ACHN (cell line): ENCODE data around the gene C1orf210.

Experiments used
- DNase-seq: peaks from one replicate; pipeline ENCODE4 v3.0.0-alpha.2; 2015
- in situ Hi-C: cut with HindIII; loops from 2 replicates; pipeline ENCODE4 v1.10.0; 2017; ENCODE audit warnings: low sequenced_read_pairs, low pct_ligation_motif_present, low pct_unique_long_range_greater_than_20kb

C1orf210 gene

DNA sequence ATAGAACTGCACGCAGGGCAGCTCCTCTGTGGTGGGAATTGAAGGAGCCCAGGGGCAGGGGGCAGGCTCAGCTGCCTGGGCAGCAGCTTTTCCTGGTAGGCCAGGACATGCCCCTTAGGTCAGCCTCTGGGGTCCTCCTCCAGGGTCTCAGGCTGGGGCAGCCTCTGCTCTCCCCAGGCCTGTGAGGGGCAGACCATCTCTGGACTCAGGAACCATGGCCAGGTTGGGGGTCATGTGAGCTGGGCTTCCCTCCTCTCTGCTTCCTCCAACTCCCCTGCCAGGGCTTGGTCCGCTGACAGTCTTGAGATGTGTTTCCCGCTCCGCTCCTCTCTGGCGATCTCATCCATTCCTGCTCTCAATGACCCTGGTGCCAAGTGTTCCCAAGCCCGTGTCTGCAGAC is 5.7 kb downstream of the C1orf210 start:
- no peak for DNase-seq
- in situ Hi-C loops = no loop called here

GRCh38 chr1:43279161-43279560 is 6.2 kb downstream of the C1orf210 start:
- in situ Hi-C loops = no loop called here
- DNase-seq = no peak

DNA sequence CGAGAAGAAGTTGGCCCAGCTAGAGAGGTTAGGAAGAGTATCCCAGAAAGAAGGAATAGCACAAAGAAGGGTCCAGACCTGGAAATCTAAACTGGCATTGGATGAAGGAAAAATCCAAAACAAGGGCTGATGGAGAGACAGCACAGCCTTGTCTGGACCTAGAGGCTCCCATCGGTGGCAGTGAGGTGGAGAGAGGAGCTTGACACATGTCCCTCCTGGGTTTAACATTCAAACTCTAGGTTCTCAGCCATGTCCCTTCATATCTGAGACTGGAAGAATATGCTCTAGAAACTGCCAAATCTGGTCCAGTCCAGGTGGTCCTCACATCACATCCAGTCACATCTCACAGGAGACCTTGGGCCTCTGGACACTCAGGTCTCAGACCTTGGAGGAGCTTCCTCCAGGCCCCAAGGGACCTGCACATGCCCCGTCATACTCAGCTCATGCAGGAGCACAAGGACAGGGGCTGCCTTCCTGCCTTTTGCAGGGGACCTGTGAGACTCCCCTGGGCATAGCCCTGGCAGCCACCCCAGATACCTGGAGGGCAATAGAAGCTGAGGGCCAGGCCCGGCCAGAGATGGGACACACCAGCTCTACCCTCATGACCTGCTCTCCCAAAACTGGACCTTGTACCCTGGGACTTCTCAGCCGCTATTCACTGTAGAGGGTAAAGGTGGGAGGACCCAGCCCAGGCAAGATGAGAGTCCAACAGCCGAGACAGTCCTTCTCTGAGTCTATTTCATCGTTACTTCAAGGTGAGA is 8.1 kb downstream of the C1orf210 start:
- in situ Hi-C loops = no loop called here
- no peak for DNase-seq

DNA sequence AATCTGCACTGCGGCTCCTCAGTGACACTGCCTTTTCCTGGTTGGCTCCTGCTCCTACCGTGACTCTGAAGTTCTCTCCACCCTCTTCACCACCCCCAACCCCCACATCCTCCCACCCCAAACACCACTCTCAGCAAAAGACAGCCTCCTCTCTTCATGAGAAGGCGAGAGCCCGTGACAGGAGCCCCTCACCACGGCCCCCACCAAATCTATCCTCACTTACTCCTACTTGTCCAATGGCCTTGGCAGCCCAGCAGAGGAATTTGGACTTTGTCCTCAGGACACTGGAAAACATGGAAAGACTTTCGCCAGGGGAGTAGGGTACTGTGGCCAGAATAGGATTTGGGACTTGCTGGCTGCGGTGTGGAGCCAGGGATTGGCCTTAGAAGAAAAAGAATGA is 8.7 kb downstream of the C1orf210 start:
- DNase-seq = no peak
- in situ Hi-C loops = no loop called here

GRCh38 chr1:43275826-43276620 is 9.4 kb downstream of the C1orf210 start:
- no peak for DNase-seq
- in situ Hi-C loops = no loop called here

DNA sequence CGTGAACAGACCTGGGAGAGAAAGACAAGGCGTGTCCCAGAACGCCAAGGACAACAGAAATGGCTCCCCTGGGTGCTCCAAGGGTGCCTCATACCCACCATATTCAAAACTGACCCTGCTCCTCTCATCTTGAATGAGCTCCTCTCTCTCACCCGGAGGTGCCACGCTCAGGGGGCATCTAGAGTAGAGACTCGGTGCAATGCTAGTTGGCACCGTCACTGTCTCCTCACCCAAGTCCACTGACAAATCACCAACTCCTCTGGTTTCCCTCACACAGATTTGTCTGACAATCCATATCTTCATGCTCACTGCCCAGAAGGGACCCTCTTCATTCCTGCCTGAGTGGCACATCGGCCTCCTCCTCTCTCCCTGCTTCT is 10.6 kb downstream of the C1orf210 start:
- DNase-seq = no peak

DNA sequence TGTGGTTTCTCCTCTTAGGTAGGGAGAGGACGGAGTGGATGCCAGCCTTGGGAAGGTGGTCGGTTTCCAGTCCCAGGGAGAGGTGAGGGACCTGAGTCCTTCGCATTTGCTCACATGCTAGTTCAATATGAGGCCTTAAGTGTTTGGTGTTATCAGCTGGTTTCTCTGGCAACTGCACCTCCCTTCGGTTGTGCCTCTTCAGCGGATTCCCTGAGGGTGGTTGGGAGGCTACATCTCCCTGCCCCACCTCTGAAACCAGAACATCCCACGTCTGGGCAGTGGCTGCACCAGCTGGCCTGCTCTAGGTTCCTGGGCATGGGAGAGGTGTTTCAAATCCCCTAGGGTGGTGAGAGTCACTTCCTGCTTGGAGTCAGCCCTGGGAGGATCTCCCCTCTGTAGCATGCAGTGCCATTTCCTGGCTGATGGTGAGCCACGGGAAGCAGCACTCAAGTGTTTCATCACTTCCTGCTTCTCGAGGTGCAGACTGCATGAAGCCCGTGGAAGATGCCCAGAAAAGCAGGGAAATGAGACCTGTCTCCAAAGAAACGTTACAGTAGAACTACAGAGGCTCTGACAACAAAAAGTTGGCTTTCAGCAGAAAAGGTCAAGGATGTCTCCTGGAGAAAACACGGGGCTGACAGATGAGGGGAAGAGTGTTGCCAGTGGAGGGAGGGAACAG is 11.1 kb downstream of the C1orf210 start:
- no peak for DNase-seq

More for the DNA sequence above, 10.6 kb downstream of the C1orf210 start:
- in situ Hi-C loops = no loop called here

DNA sequence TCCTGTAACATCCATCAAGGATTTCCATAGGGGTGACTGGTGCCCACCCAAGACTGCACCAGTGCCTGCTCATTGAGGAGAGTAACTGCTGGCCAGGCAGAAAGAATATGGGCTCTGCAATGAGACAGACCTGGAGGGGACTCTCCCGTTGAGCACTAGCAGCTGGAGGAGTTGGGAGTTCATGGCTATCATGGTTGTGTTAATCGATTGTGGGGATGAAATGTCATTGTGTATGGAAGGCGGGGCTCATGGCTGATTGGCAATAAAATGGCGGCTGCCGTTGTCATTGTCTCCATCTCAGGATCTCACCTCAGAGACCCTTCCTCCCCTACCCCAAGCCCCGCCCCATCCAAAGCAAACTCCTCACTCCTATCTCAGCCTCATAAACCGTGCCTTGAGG is 11.7 kb downstream of the C1orf210 start:
- no peak for DNase-seq
- in situ Hi-C loops = no loop called here

More for the DNA sequence above, 11.1 kb downstream of the C1orf210 start:
- in situ Hi-C loops = no loop called here

GRCh38 chr1:43272576-43273571 is 12.5 kb downstream of the C1orf210 start:
- in situ Hi-C loops = no loop called here
- DNase-seq = no peak

GRCh38 chr1:43272161-43272560 is 13.2 kb downstream of the C1orf210 start:
- in situ Hi-C loops = no loop called here

GRCh38 chr1:43271186-43272118 is 13.9 kb downstream of the C1orf210 start:
- in situ Hi-C loops = no loop called here
- no peak for DNase-seq

More at GRCh38 chr1:43272161-43272560, 13.2 kb downstream of the C1orf210 start:
- no peak for DNase-seq

GRCh38 chr1:43270421-43271095 is 14.8 kb downstream of the C1orf210 start:
- in situ Hi-C loops = no loop called here
- no peak for DNase-seq

DNA sequence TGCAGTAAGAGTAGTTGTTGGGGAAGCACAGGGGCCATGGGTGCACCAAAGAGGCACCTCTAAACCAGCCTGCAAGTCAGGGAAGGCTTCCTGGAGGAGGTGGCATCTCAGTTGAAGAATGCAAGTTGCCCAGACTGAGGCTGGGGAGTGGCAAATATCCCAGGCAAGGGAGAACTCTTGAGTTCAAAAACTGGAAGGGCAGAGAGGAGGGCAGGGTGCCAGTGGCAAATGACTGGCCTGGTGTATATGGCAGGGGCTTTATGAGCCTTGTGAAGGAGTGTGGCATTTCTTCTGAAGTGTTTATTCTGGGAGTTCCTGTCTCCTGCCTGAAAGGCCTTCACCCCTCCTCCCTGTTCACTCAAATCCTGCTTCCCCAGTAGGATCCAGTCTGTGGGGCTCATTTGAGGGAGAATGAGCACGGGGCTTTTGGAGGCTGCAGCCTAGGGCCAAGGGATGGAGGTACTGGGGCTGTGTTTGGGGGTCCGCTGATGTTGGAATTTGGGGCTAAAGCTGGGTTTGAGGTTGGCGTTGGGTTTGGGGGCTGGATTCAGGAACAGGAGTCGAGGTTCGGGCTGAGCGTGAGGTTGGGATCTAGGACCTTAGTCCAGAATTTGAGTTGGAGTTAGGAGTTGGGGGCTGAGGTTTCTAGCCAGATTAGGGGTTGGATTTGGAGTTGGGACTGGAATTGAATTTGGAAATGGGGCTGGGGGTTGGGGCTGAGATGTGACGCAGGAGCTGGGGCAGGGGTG is 15.6 kb downstream of the C1orf210 start, which contains the start of gene TMEM125:
Gene TMEM125, plus strand, starts transcription at position 357 of the 749 bp plus-strand sequence. CDS start 2,740 bp downstream, outside the sequence.
- in situ Hi-C loops = no loop called here

GRCh38 chr1:43267818-43268425 is 17.5 kb downstream of the C1orf210 start:
- DNase-seq = no peak
- in situ Hi-C loops = no loop called here

More for the DNA sequence above, 15.6 kb downstream of the C1orf210 start, which contains the start of gene TMEM125:
- DNase-seq = no peak

DNA sequence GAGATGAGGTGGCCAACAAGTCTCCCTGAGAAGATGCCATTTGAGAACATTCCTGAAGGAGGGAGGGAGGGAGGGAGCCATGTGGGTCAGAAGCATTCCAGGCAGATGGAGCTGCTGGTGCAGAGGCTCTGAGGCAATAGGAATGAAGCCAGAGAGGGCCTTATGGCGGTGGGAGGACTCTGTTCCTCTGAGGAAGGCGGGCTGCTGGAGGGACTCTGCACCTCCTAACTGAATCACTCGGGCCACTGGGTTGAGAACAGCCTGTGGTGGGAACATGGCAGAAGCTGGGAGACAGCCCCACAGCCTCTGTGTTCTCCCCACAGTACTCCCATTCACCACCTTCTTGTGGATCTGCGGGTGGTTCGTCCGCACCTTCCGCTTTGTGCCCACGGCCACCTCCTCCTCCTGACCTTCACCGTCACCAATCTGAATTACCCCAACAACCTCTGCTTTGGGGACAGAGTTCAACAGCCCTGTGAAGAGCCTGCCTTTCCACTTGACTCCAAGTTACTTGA is 18.0 kb downstream of the C1orf210 start:
- in situ Hi-C loops = no loop called here
- DNase-seq = no peak
